Jurkat, Clone E6-1 (cell line): ENCODE data around the gene LEFTY2. TPM values are rescaled to one million over a fixed set of nuclear protein-coding genes. Genes with fewer than 3 reads are reported as not detected.
"Not testable (repeated sequence)": the region's sequence is repeated elsewhere in the genome, so short reads cannot be mapped to it uniquely, and the experiment has no call there.

ENCODE experiments used
- DNase-seq: peaks from one replicate; pipeline ENCODE4 v3.0.0-alpha.2; 2011; ENCODE audit warnings: low read depth, low spot score
- H3K4me3 ChIP-seq: 2 replicates; pipeline ENCODE4 v1.5.1; 2011; ENCODE audit warnings: mild to moderate bottlenecking, low read length, control low read depth, moderate library complexity
- polyA plus RNA-seq: library from polyadenylated mRNA; unstranded; fragments of >200 nt; gene quantifications from one replicate; pipeline ENCODE4 v1.2.1, GENCODE V29; 2012; ENCODE audit warnings: missing spikeins; ENCODE audit not compliant: insufficient read length, insufficient read depth

LEFTY2 gene
- polyA plus RNA-seq, result not detected

GRCh38 chr1:225941187-225941941 lies at the start of gene LEFTY2:
Gene LEFTY2, minus strand, starts transcription at chr1:225941220. Its CDS starts 80 bp downstream, at chr1:225941140.
- H3K4me3 ChIP-seq, result no peak within 1 kb of the TSS

DNA sequence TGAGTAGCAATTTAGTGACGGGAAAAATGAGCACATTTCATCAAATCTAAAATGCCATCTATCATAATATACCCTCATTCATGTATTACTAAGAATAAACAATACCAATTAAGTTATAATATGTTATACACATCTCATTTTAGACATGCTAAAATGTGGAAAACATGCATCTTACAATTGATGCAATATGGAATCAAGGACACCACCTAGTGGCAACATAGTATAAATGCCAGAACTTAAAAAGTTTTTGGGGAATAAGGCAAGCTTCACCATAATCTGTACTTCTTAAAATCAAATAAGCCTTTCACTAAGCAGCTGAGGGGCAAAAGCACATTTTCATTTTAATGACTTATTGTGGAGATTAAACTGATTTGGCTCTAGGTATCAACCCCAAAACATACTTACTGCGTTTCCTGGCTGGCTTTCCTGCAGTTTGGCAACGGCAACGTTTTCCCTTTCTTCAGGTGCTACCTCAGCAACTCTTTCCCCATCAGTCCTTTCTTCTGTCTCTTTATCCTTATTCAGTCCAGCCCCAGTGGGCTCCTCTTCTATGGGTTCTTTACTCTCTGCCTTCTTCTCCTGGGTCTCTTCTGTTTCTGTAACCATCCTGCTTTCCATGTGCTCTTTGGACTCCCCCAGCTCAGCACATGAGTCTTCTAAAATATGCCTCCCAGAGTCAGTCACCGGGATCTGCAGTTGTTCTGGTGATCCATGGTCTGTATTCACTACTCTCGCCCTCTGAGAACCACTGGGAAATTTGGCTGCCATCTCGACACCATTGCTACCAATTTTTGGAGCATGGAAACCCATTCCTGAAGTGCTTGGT lies 46.7 kb upstream of the LEFTY2 start:
- H3K4me3 ChIP-seq, result no peak overlapping the region
- DNase-seq, result peak; percentile 58

More at GRCh38 chr1:225941187-225941941, at the start of gene LEFTY2:
- DNase-seq, result no peak

GRCh38 chr1:225981714-225982113 lies 40.7 kb upstream of the LEFTY2 start:
- H3K4me3 ChIP-seq, result no peak overlapping the region
- no peak for DNase-seq

GRCh38 chr1:225980005-225980836 lies 39.2 kb upstream of the LEFTY2 start:
- DNase-seq, result no peak
- H3K4me3 ChIP-seq, result no peak overlapping the region

DNA sequence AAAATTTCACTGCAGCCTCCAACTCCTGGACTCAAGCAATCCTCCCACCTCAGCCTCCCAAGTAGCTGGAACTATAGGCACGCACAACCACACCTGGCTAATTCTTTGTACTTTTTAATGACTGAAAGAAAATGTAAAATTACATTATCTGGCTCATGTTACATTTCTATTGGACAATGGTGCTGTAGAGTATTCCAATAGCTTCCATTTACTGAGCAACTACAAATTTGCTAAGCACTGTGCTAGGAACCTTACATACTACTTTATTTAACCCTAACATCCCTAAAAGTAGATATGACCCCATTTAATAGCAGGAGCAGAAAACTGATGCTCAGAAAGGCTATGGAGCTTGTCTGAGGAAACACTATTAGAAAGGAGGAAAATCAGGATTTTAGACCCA lies 38.4 kb upstream of the LEFTY2 start:
- H3K4me3 ChIP-seq, result no peak overlapping the region

DNA sequence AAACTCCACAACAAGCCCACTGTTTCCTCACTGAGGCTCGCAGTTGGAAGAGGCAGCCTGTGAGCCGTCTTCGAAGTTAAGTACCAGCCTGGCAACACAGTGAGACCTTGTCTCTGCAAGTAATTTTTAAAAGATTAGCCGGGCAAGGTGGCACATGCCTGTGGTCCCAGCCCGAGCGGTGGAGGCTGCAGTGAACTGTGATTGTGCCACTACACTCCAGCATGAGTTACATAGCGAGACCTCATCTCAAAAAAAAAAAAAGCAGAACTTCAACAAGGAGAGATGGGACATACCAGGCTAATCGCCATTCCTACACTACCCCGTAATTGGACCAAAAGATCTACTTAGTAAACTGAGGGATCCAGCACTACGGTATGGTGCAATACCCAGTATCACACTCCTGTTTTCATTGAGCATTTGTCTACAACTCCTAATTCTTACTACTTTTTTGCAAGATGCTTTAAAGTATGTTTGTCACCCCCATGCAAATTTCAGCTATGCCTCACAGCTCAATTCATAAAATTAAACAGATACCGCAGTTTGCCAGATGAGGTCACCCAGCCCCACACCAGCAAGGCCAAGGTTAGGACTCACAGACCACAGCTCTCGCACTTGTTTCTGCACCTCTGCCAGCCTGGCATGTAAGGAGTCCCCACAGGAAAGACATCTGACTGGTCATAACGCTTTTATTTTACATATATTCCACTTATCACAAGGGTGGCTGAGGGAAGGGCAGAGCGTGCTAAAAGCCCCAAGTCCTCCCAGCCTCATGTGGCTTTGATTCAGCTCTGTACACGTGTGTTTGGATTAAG lies 37.1 kb upstream of the LEFTY2 start:
- no peak for DNase-seq
- H3K4me3 ChIP-seq, result no peak overlapping the region

More for the DNA sequence above, 38.4 kb upstream of the LEFTY2 start:
- DNase-seq, result no peak

- DNase-seq, H3K4me3 ChIP-seq: not testable (repeated sequence)
Measured at GRCh38 chr1:225975146-225975545, 34.1 kb upstream of the LEFTY2 start.

DNA sequence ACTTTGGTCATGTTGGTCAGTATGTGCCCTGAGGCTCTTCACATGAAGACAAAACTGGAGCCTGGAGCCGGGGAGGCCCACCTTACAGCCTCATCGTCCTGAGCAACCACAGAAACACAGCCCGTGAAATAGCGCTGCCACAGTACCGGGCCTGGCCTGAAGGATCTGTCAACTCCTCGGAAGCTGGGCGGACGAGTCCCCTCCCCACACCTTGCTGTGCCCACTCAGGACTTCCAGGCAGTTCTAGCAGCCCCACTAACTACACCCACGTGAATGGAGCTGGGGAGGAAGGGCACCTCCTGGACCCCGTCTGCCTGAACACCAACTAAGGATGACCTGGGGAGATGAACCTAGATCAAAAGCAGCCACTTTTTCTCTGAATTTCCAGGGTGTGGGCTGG lies 33.4 kb upstream of the LEFTY2 start:
- no peak overlapping the region for H3K4me3 ChIP-seq
- DNase-seq, result no peak

- no peak for DNase-seq
Measured at GRCh38 chr1:225973158-225973557, 32.1 kb upstream of the LEFTY2 start.

GRCh38 chr1:225972344-225973152 lies 31.5 kb upstream of the LEFTY2 start:
- no peak for DNase-seq
- no peak overlapping the region for H3K4me3 ChIP-seq

More at GRCh38 chr1:225973158-225973557, 32.1 kb upstream of the LEFTY2 start:
- no peak overlapping the region for H3K4me3 ChIP-seq

- not testable (repeated sequence) for DNase-seq, H3K4me3 ChIP-seq
Measured at GRCh38 chr1:225970592-225971157, 29.7 kb upstream of the LEFTY2 start.

- not testable (repeated sequence) for H3K4me3 ChIP-seq, DNase-seq
Measured at GRCh38 chr1:225969751-225970150, 28.7 kb upstream of the LEFTY2 start.

DNA sequence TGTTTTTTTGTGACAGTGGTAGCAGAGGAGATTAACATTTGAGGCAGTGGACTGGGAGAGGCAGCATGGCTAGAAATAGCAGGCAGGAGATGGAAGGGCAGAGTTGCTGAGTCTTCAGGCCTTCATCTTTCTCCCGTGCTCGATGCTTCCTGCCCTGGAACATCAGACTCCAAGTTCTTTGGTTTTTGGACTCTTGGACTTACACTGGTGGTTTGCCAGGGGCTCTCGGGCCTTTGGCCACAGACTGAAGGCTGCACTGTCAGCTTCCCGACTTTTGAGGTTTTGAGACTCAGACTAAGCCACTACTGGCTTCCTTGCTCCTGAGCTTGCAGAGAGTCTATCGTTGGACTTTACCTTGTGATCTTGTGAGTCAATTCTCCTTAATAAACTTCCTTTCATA lies 24.2 kb upstream of the LEFTY2 start:
- H3K4me3 ChIP-seq, result no peak overlapping the region
- DNase-seq, result no peak

DNA sequence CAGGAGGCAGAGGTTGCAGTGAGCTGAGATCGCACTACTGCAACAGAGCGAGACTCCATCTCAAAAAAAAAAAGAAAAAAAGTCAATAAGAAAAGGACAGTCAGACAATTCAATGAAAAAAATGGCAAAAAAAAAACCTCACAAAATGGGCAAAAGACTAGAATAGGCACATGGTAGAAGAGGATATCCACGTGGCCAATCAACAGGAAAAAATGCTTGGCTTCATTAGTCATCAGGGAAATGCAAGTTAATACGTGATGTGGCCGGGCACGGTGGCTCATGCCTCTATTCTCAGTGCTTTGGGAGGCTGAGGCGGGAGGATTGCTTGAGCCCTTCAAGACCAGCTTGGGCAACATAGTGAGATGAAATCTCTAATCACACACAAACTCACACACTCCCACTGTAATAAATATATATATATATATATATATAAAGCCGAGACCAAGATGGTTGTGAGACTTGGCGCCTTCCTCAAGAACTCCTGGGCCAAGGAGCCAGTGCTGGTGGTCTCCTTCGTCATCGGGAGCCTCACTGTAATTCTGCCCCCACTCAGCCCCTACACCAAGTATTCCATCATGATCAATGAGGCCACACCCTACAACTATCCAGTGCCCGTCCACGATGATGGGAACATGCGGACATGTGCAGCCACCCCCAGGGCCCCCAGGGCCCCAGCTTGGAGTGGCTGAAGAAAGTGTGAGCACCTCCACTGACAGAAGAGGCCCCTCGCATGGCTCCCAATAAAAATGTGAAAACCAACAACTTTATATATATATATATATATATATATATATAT lies 22.9 kb upstream of the LEFTY2 start:
- no peak for DNase-seq

GRCh38 chr1:225962440-225962975 lies 21.5 kb upstream of the LEFTY2 start:
- peak; percentile 19 for DNase-seq
- no peak overlapping the region for H3K4me3 ChIP-seq

More for the DNA sequence above, 22.9 kb upstream of the LEFTY2 start:
- no peak overlapping the region for H3K4me3 ChIP-seq

- no peak for DNase-seq
- no peak overlapping the region for H3K4me3 ChIP-seq
Measured at GRCh38 chr1:225961659-225962439, 20.8 kb upstream of the LEFTY2 start.
